ENCODE data around the gene ROCK2. TPM values are rescaled to one million over a fixed set of nuclear protein-coding genes. Genes with fewer than 3 reads are reported as not detected.

The ROCK2 gene
- total RNA-seq, 2 experiments from 2014 or later, result 12.6 to 12.7 TPM

GRCh38 chr2:11314487-11314886 lies 29.9 kb downstream of the ROCK2 start:
- DNase-seq, result no peak
- H3K36me3 Mint-ChIP-seq, result peaks cover 5% of the 10 kb centered on the region

GRCh38 chr2:11312770-11313471 lies 31.5 kb downstream of the ROCK2 start:
- H3K27ac Mint-ChIP-seq, result no peak overlapping the region
- H3K4me1 Mint-ChIP-seq, result peaks cover 19% of the 10 kb centered on the region
- H3K4me3 Mint-ChIP-seq, result no peak overlapping the region
- no peak for DNase-seq
- no peaks in the 10 kb centered on the region for H3K36me3 Mint-ChIP-seq
- no peaks in the 10 kb centered on the region for H3K27me3 Mint-ChIP-seq
- no peaks in the 10 kb centered on the region for H3K9me3 Mint-ChIP-seq

More at GRCh38 chr2:11314487-11314886, 29.9 kb downstream of the ROCK2 start:
- H3K4me3 Mint-ChIP-seq, result no peak overlapping the region
- H3K27me3 Mint-ChIP-seq, result no peaks in the 10 kb centered on the region
- H3K9me3 Mint-ChIP-seq, result peaks cover 6% of the 10 kb centered on the region
- no peak overlapping the region for H3K27ac Mint-ChIP-seq
- H3K4me1 Mint-ChIP-seq, result peaks cover 19% of the 10 kb centered on the region

- Mint-ChIP-seq H3K27ac (no peak overlapping the region), H3K36me3 (no peaks in the 10 kb centered on the region), H3K4me1 (peaks cover 22% of the 10 kb centered on the region), H3K27me3 (no peaks in the 10 kb centered on the region), H3K4me3 (no peak overlapping the region), H3K9me3 (no peaks in the 10 kb centered on the region)
- DNase-seq, result no peak
Measured at GRCh38 chr2:11311543-11311942, 32.9 kb downstream of the ROCK2 start.

GRCh38 chr2:11310212-11310611 lies 34.2 kb downstream of the ROCK2 start:
- H3K27me3 Mint-ChIP-seq, result no peaks in the 10 kb centered on the region

GRCh38 chr2:11309706-11310105 lies 34.7 kb downstream of the ROCK2 start:
- no peak for DNase-seq
- no peak overlapping the region for H3K27ac Mint-ChIP-seq
- no peaks in the 10 kb centered on the region for H3K27me3 Mint-ChIP-seq
- no peak overlapping the region for H3K4me3 Mint-ChIP-seq
- H3K36me3 Mint-ChIP-seq, result no peaks in the 10 kb centered on the region
- H3K4me1 Mint-ChIP-seq, result peaks cover 25% of the 10 kb centered on the region
- no peaks in the 10 kb centered on the region for H3K9me3 Mint-ChIP-seq

More at GRCh38 chr2:11310212-11310611, 34.2 kb downstream of the ROCK2 start:
- H3K27ac Mint-ChIP-seq, result no peak overlapping the region
- no peaks in the 10 kb centered on the region for H3K9me3 Mint-ChIP-seq
- no peaks in the 10 kb centered on the region for H3K36me3 Mint-ChIP-seq
- H3K4me3 Mint-ChIP-seq, result no peak overlapping the region
- no peak for DNase-seq
- peaks cover 25% of the 10 kb centered on the region for H3K4me1 Mint-ChIP-seq

GRCh38 chr2:11307764-11308415 lies 36.5 kb downstream of the ROCK2 start:
- Mint-ChIP-seq H3K36me3 (no peaks in the 10 kb centered on the region), H3K4me1 (peaks cover 18% of the 10 kb centered on the region), H3K9me3 (no peaks in the 10 kb centered on the region), H3K27ac (no peak overlapping the region), H3K27me3 (no peaks in the 10 kb centered on the region), H3K4me3 (no peak overlapping the region)
- DNase-seq, result no peak

GRCh38 chr2:11305958-11306357 lies 38.5 kb downstream of the ROCK2 start:
- no peaks in the 10 kb centered on the region for H3K36me3 Mint-ChIP-seq
- H3K9me3 Mint-ChIP-seq, result no peaks in the 10 kb centered on the region
- no peak overlapping the region for H3K4me3 Mint-ChIP-seq
- H3K27me3 Mint-ChIP-seq, result no peaks in the 10 kb centered on the region
- no peak overlapping the region for H3K27ac Mint-ChIP-seq
- no peak for DNase-seq
- peaks cover 8% of the 10 kb centered on the region for H3K4me1 Mint-ChIP-seq

GRCh38 chr2:11305338-11305737 lies 39.1 kb downstream of the ROCK2 start:
- Mint-ChIP-seq H3K27me3 (no peaks in the 10 kb centered on the region), H3K4me1 (peaks cover 8% of the 10 kb centered on the region), H3K9me3 (no peaks in the 10 kb centered on the region), H3K27ac (no peak overlapping the region), H3K36me3 (no peaks in the 10 kb centered on the region), H3K4me3 (no peak overlapping the region)
- DNase-seq, result no peak

GRCh38 chr2:11304476-11304875 lies 40.0 kb downstream of the ROCK2 start:
- H3K27ac Mint-ChIP-seq, result no peak overlapping the region
- H3K4me1 Mint-ChIP-seq, result peaks cover 8% of the 10 kb centered on the region
- H3K9me3 Mint-ChIP-seq, result no peaks in the 10 kb centered on the region
- DNase-seq, result no peak
- H3K36me3 Mint-ChIP-seq, result no peaks in the 10 kb centered on the region
- H3K4me3 Mint-ChIP-seq, result no peak overlapping the region
- H3K27me3 Mint-ChIP-seq, result no peaks in the 10 kb centered on the region

- DNase-seq, result no peak
- Mint-ChIP-seq H3K27me3 (no peaks in the 10 kb centered on the region), H3K36me3 (no peaks in the 10 kb centered on the region), H3K4me3 (no peak overlapping the region), H3K27ac (no peak overlapping the region), H3K9me3 (no peaks in the 10 kb centered on the region), H3K4me1 (peaks cover 8% of the 10 kb centered on the region)
Measured at GRCh38 chr2:11303290-11304013, 41.0 kb downstream of the ROCK2 start.

GRCh38 chr2:11299439-11299838 lies 45.0 kb downstream of the ROCK2 start:
- H3K27me3 Mint-ChIP-seq, result no peaks in the 10 kb centered on the region
- H3K4me3 Mint-ChIP-seq, result no peak overlapping the region
- no peak for DNase-seq
- no peak overlapping the region for H3K27ac Mint-ChIP-seq
- no peaks in the 10 kb centered on the region for H3K9me3 Mint-ChIP-seq
- peaks cover 2% of the 10 kb centered on the region for H3K36me3 Mint-ChIP-seq
- H3K4me1 Mint-ChIP-seq, result peaks cover 8% of the 10 kb centered on the region

GRCh38 chr2:11298592-11298991 lies 45.8 kb downstream of the ROCK2 start:
- Mint-ChIP-seq H3K9me3 (no peaks in the 10 kb centered on the region), H3K27me3 (no peaks in the 10 kb centered on the region), H3K27ac (no peak overlapping the region), H3K4me3 (no peak overlapping the region), H3K36me3 (peaks cover 2% of the 10 kb centered on the region), H3K4me1 (peaks cover 8% of the 10 kb centered on the region)
- no peak for DNase-seq

GRCh38 chr2:11296401-11296800 lies 48.0 kb downstream of the ROCK2 start:
- peaks cover 6% of the 10 kb centered on the region for H3K36me3 Mint-ChIP-seq
- DNase-seq, result no peak
- no peak overlapping the region for H3K27ac Mint-ChIP-seq
- peaks cover 14% of the 10 kb centered on the region for H3K4me1 Mint-ChIP-seq
- no peaks in the 10 kb centered on the region for H3K9me3 Mint-ChIP-seq
- no peak overlapping the region for H3K4me3 Mint-ChIP-seq
- H3K27me3 Mint-ChIP-seq, result no peaks in the 10 kb centered on the region

GRCh38 chr2:11292464-11293255 lies 51.8 kb downstream of the ROCK2 start:
- no peak overlapping the region for H3K4me3 Mint-ChIP-seq

GRCh38 chr2:11290713-11291112 lies 53.7 kb downstream of the ROCK2 start:
- Mint-ChIP-seq H3K4me1 (peaks cover 10% of the 10 kb centered on the region), H3K4me3 (no peak overlapping the region), H3K27ac (no peak overlapping the region), H3K9me3 (peaks cover 3% of the 10 kb centered on the region), H3K27me3 (no peaks in the 10 kb centered on the region), H3K36me3 (peaks cover 10% of the 10 kb centered on the region)
- no peak for DNase-seq

More at GRCh38 chr2:11292464-11293255, 51.8 kb downstream of the ROCK2 start:
- Mint-ChIP-seq H3K4me1 (peaks cover 13% of the 10 kb centered on the region), H3K9me3 (no peaks in the 10 kb centered on the region), H3K27ac (no peak overlapping the region), H3K27me3 (no peaks in the 10 kb centered on the region), H3K36me3 (peaks cover 6% of the 10 kb centered on the region)
- DNase-seq, result no peak
